NCI-H1105 treated with DMSO at 0.1 percent for 48 hours (cell line): ENCODE measurements around the gene LRRC2.
"Not testable (repeated sequence)": the region's sequence is repeated elsewhere in the genome, so short reads cannot be mapped to it uniquely, and the experiment has no call there.

Experiments used
- DNase-seq: peaks from one replicate; lab custom pipeline; 2025; lab: John Stamatoyannopoulos, UW

The LRRC2 gene

GRCh38 chr3:46566040-46566641 lies at the start of gene LRRC2:
LRRC2 (minus strand) TSS chr3:46566302; CDS start chr3:46551591, 14,711 bp downstream.
- no peak for DNase-seq

- DNase-seq = no peak
These were observed 49.1 kb upstream of the LRRC2 start for GRCh38 chr3:46615050-46615775.

GRCh38 chr3:46614431-46614830 lies 48.3 kb upstream of the LRRC2 start:
- no peak for DNase-seq

- no peak for DNase-seq
These were observed 47.4 kb upstream of the LRRC2 start for GRCh38 chr3:46613313-46614005.

- DNase-seq = no peak
These were observed 46.2 kb upstream of the LRRC2 start, which contains the start of gene FAM240A for GRCh38 chr3:46612324-46612723. FAM240A (plus strand) TSS chr3:46612525; CDS start chr3:46612684, 159 bp downstream.

- DNase-seq = no peak
These were observed 44.0 kb upstream of the LRRC2 start for GRCh38 chr3:46609944-46610722.

GRCh38 chr3:46609212-46609721 lies 43.2 kb upstream of the LRRC2 start:
- DNase-seq = no peak

GRCh38 chr3:46607603-46608028 lies 41.5 kb upstream of the LRRC2 start:
- DNase-seq = no peak

- no peak for DNase-seq
These were observed 38.0 kb upstream of the LRRC2 start for GRCh38 chr3:46604127-46604526.

- no peak for DNase-seq
These were observed 37.4 kb upstream of the LRRC2 start for GRCh38 chr3:46603446-46604046.

- no peak for DNase-seq
These were observed 33.5 kb upstream of the LRRC2 start for GRCh38 chr3:46599590-46599989.

GRCh38 chr3:46595819-46596314 lies 29.8 kb upstream of the LRRC2 start:
- no peak for DNase-seq

GRCh38 chr3:46594723-46595122 lies 28.6 kb upstream of the LRRC2 start:
- DNase-seq = no peak

- DNase-seq = no peak
These were observed 27.9 kb upstream of the LRRC2 start for GRCh38 chr3:46593979-46594378.

- DNase-seq = no peak
These were observed 27.3 kb upstream of the LRRC2 start for GRCh38 chr3:46593274-46593862.

- DNase-seq = not testable (repeated sequence)
These were observed 21.2 kb upstream of the LRRC2 start for GRCh38 chr3:46587268-46587667.

GRCh38 chr3:46586738-46587246 lies 20.7 kb upstream of the LRRC2 start:
- no peak for DNase-seq

GRCh38 chr3:46585799-46586693 lies 19.9 kb upstream of the LRRC2 start:
- DNase-seq = no peak

- DNase-seq = no peak
These were observed 18.7 kb upstream of the LRRC2 start for GRCh38 chr3:46584598-46585467.
